Right lobe of liver (tissue), 6 donors: ENCODE results near the gene CSK. TPM values are rescaled to one million over a fixed set of nuclear protein-coding genes. Genes with fewer than 3 reads are reported as not detected.
A peak's percentile ranks its signal among the peaks of the same experiment; 100 is the strongest.

Source experiments
- ATAC-seq, 4 donors: fragments of 200-7000 bp; cut with Tn5 transposase; one replicate each; pipeline ENCODE4 v1.9.1; 2020; ENCODE audit warnings: mild to moderate bottlenecking in 4 of 4, moderate library complexity in 4 of 4
- DNase-seq, 3 donors: peaks; one replicate each; pipeline ENCODE4 v3.0.0-alpha.2; 2020
- H3K27ac ChIP-seq, 3 donors: fragments of 200-600 bp; one replicate each; pipeline ENCODE4 v1.8.0; 2022
- H3K27me3 ChIP-seq, 2 donors: fragments of 200-600 bp; one replicate each; pipeline ENCODE4 v1.8.0; 2022
- H3K36me3 ChIP-seq, 4 donors: fragments of 200-600 bp; sonication (generic) in 1 of 4; one replicate each; pipeline versions ENCODE4 v1.5.1 to v1.8.0; 2017 to 2022; ENCODE audit warnings: control low read depth in 1 of 4
- H3K4me1 ChIP-seq, 4 donors: fragments of 200-600 bp; sonication (generic) in 1 of 4; one replicate each; pipeline versions ENCODE4 v1.5.1 to v1.8.0; 2017 to 2022; ENCODE audit warnings: control low read depth in 1 of 4
- H3K4me3 ChIP-seq, 3 donors: fragments of 200-600 bp; one replicate each; pipeline ENCODE4 v1.8.0; 2022
- H3K9me3 ChIP-seq, 4 donors: fragments of 200-600 bp; sonication (generic) in 1 of 4; one replicate each; pipeline versions ENCODE4 v1.5.1 to v1.8.0; 2017 to 2022; ENCODE audit warnings: control low read depth in 1 of 4
- POLR2A ChIP-seq: fragments of 450-650 bp; IDR thresholded peaks from one replicate; pipeline ENCODE4 v1.6.1; 2017; ENCODE audit warnings: antibody characterized with exemption, mild to moderate bottlenecking
- WGBS: methylation state at CpG from one replicate; pipeline ENCODE4 v1.1.6; 2018; ENCODE audit warnings: low coverage, low lambda C conversion rate; ENCODE audit not compliant: insufficient coverage; ENCODE audit errors: missing lambda C conversion rate; 5-methylcytosine and 5-hydroxymethylcytosine counted together
- intact Hi-C, 2 donors: fragments of 100-400 bp; cut with DNase I; formaldehyde crosslinking; loops; one replicate each; pipeline versions ENCODE4 v1.11.2 to v1.14.1; 2022
- total RNA-seq, 6 experiments: library from RNA; depleted of rRNA in 2 of 6; stranded (reverse); fragments of >200 nt in 2 of 6; fragmentation: NEBNext Ultra II Directional in 3 of 6; extraction: Animal tissue kit (Norgen Biotek cat#: 25700) in 3 of 6; gene quantifications; one replicate each; pipeline versions ENCODE4 v1.1.0 to v1.2.4, GENCODE V29; 2016 to 2023
- TF ChIP-seq, protein P1 (sequence below), 4 donors: fragments of 200-600 bp in 3 of 4; fragments of 450-650 bp in 1 of 4; IDR thresholded peaks; one replicate each; pipeline versions ENCODE4 v1.5.1 to v1.8.0; 2016 to 2022; ENCODE audit warnings: antibody characterized with exemption in 4 of 4, mild to moderate bottlenecking in 2 of 4
- donor health status: DM: no; HTN: yes; CAD: no.
- donor health status: DM: no; HTN: no; CAD: no.
- donor health status: DM: no; HTN: no; CAD: no.
- donor health status: DM: no; HTN: yes; CAD: no.
- donor health status: DM: no; HTN: yes; CAD: no.

The CSK gene
- total RNA-seq, 6 experiments from 2014 or later, result 22.2 to 50.9 (median 32.7) TPM

DNA sequence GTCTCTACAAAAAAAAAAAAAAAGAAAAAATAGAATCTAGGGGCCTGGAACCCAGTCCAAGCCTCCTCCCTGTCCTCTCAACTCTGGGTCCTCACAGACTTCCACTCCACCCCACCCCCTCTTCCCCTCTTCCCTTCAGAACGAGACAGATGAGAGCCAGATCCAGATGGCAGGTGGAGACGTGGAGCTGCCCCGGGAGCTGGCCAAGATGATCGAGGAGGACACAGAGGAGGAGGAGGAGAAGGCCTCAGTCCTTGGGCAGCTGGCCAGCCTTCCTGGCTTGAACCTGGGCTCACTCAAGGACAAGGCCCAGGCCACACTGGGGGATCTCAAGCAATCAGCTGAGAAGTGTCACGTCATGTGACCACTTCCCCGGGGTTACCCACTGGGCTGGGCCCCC, 48.1 kb downstream of the CSK start:
- intact Hi-C loops, result no loop called here
- Histone ChIP-seq H3K27me3 (peaks cover 0 to 7% of the 10 kb centered on the region in 2 donors), H3K27ac (no peak overlapping the region), H3K36me3 (no peaks in the 10 kb centered on the region), H3K4me1 (no peaks in the 10 kb centered on the region), H3K9me3 (no peaks in the 10 kb centered on the region), H3K4me3 (no peak overlapping the region)
- TF ChIP-seq, protein P1, sequence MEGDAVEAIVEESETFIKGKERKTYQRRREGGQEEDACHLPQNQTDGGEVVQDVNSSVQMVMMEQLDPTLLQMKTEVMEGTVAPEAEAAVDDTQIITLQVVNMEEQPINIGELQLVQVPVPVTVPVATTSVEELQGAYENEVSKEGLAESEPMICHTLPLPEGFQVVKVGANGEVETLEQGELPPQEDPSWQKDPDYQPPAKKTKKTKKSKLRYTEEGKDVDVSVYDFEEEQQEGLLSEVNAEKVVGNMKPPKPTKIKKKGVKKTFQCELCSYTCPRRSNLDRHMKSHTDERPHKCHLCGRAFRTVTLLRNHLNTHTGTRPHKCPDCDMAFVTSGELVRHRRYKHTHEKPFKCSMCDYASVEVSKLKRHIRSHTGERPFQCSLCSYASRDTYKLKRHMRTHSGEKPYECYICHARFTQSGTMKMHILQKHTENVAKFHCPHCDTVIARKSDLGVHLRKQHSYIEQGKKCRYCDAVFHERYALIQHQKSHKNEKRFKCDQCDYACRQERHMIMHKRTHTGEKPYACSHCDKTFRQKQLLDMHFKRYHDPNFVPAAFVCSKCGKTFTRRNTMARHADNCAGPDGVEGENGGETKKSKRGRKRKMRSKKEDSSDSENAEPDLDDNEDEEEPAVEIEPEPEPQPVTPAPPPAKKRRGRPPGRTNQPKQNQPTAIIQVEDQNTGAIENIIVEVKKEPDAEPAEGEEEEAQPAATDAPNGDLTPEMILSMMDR (IDR thresholded peaks at IDR 0.05), result no peak
- TF ChIP-seq POLR2A, result no peak
- WGBS, result 57% methylated on average over 2 of the region's 6 CpGs
- ATAC-seq (no peak), DNase-seq (no peak)

DNA sequence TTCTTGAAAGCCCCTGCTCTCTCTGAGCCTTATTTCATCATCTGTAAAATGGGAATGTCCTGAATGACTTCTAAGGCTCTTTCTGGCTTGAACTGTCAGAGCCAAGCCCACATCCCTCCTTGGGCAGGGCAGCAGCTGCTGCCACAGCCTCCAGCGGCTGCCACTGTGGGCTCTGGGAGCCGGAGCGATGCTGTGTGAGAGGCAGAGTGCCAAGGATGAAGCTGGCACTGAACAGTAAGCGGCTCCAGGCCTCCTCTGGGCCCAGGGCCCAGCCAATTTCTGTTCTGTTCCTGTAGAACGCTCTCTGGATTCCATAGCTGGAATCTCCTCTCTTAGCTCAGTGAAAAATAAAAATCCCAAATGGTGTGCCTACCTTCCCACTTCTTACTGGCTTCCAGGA, 49.0 kb downstream of the CSK start:
- H3K36me3 ChIP-seq, result peaks cover 0 to 4% (median 0%) of the 10 kb centered on the region in 4 donors
- H3K4me1 ChIP-seq, result no peaks in the 10 kb centered on the region
- WGBS, result no CpG with 5 or more reads among the region's 5 CpGs
- ATAC-seq, result no peak
- H3K27me3 ChIP-seq, result peaks cover 0 to 7% of the 10 kb centered on the region in 2 donors
- no peaks in the 10 kb centered on the region for H3K9me3 ChIP-seq
- DNase-seq, result no peak
- H3K27ac ChIP-seq, result no peak overlapping the region
- intact Hi-C loops, result no loop called here
- TF ChIP-seq, protein P1 (IDR thresholded peaks at IDR 0.05), result no peak
- no peak for TF ChIP-seq POLR2A
- H3K4me3 ChIP-seq, result no peak overlapping the region

DNA sequence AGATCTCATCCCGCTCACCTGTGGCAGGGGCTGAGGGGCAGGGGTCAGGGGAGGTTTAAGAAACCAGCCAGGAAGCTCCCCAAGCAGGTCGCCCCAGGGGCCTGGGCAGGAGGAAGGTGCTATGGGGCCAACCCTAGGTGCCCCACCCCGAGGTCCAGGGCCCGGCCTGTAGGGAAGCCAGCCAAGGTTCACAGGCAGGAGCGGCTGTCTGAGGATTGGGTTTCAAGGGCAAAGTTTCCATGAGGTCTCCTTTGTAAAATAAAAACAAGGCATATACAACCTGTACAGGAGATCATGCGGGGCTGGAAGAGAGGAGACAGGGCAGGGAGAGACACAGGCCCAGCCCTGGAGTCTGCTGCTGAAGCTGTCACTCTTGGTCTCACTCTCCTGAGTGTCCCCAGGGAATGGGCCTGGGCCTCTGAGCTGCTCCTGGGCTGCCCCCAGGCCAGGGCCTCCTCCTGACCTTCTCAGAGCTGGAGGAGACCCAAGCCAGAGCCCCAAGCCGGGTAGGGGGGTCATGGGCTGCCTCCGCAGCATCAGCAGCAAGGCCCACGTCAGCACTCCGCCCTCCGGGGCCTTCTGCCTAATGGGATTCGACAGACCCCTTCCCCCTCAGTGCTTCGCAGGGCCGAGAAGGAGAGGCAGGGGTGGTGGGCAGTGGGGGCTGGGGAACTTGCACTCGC, 50.1 kb downstream of the CSK start:
- ATAC-seq (peak in 1 of 4 donors; percentile 25), DNase-seq (no peak)
- no peak overlapping the region for H3K4me3 ChIP-seq
- peaks cover 0 to 2% of the 10 kb centered on the region in 2 donors for H3K27me3 ChIP-seq
- 49% methylated on average over 4 of the region's 15 CpGs for WGBS
- TF ChIP-seq POLR2A, result no peak
- TF ChIP-seq, protein P1 (IDR thresholded peaks at IDR 0.05), result no peak
- H3K4me1 ChIP-seq, result no peaks in the 10 kb centered on the region
- H3K27ac ChIP-seq, result no peak overlapping the region
- H3K9me3 ChIP-seq, result no peaks in the 10 kb centered on the region
- intact Hi-C loops, result no loop called here
- peaks cover 0 to 9% (median 0%) of the 10 kb centered on the region in 4 donors for H3K36me3 ChIP-seq

DNA sequence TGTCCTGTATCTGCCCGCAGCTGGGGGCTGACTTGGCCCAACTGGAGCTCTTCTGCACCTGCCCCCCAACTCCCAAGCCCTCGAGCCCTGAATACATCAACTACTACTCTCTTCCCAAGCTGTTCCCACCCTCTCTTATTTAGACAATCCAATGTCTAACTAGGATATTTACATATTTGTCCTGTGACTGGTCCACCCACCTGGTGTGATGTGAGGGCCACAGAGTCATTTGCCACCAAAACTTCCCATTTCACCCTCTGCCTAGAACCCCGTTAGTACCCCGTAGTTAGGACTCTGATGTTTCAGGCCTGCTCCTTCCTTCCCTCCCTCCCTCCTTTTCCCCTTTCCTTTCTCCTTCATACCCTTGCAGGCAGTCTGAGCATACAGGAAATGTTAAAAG, 50.9 kb downstream of the CSK start:
- 60% methylated on average over 2 of the region's 4 CpGs for WGBS
- Histone ChIP-seq H3K27me3 (no peaks in the 10 kb centered on the region), H3K4me3 (no peak overlapping the region), H3K36me3 (peaks cover 0 to 10% (median 0%) of the 10 kb centered on the region in 4 donors), H3K9me3 (no peaks in the 10 kb centered on the region), H3K27ac (no peak overlapping the region), H3K4me1 (no peaks in the 10 kb centered on the region)
- DNase-seq (no peak), ATAC-seq (no peak)
- intact Hi-C loops, result no loop called here
- no peak for TF ChIP-seq POLR2A
- TF ChIP-seq, protein P1 (IDR thresholded peaks at IDR 0.05), result no peak
